RWPE2 (cell line): ENCODE results near the gene MRPL21.

Experiments
- ATAC-seq: fragments of 200-7000 bp; cut with Tn5 transposase; 3 replicates; pipeline ENCODE4 v1.9.1; 2021; ENCODE audit warnings: low read depth
- DNase-seq: peaks from one replicate; pipeline ENCODE4 v3.0.0-alpha.2; 2020; ENCODE audit warnings: low spot score
- H3K27ac ChIP-seq: fragments of 450-650 bp; 2 replicates; pipeline ENCODE4 v1.5.1; 2017; ENCODE audit warnings: mild to moderate bottlenecking; ENCODE audit not compliant: poor library complexity, severe bottlenecking
- H3K27me3 ChIP-seq: fragments of 250-450 bp; sonication (Bioruptor Pico); 2 replicates; pipeline ENCODE4 v1.5.1; 2021; ENCODE audit warnings: mild to moderate bottlenecking, moderate library complexity; ENCODE audit not compliant: insufficient read depth, poor library complexity, severe bottlenecking
- H3K36me3 ChIP-seq: fragments of 250-450 bp; sonication (Bioruptor Pico); 2 replicates; pipeline ENCODE4 v1.5.1; 2020; ENCODE audit warnings: low read depth, mild to moderate bottlenecking, moderate library complexity
- H3K4me1 ChIP-seq: fragments of 250-450 bp; sonication (Bioruptor Pico); 2 replicates; pipeline ENCODE4 v1.5.1; 2021; ENCODE audit warnings: mild to moderate bottlenecking, moderate library complexity; ENCODE audit not compliant: insufficient read depth, poor library complexity, severe bottlenecking
- H3K4me3 ChIP-seq: fragments of 250-450 bp; sonication (Bioruptor Pico); 2 replicates; pipeline ENCODE4 v1.5.1; 2021; ENCODE audit warnings: mild to moderate bottlenecking, moderate library complexity; ENCODE audit not compliant: severe bottlenecking
- H3K9me3 ChIP-seq: fragments of 250-450 bp; sonication (Bioruptor Pico); 2 replicates; pipeline ENCODE4 v1.5.1; 2021; ENCODE audit warnings: mild to moderate bottlenecking, moderate library complexity; ENCODE audit not compliant: severe bottlenecking
- TF ChIP-seq, protein P1 (sequence below): fragments of 450-650 bp; IDR thresholded peaks from one replicate; pipeline ENCODE4 v1.5.1; 2017; ENCODE audit warnings: mild to moderate bottlenecking, moderate library complexity; ENCODE audit not compliant: poor library complexity, severe bottlenecking

The MRPL21 gene

DNA sequence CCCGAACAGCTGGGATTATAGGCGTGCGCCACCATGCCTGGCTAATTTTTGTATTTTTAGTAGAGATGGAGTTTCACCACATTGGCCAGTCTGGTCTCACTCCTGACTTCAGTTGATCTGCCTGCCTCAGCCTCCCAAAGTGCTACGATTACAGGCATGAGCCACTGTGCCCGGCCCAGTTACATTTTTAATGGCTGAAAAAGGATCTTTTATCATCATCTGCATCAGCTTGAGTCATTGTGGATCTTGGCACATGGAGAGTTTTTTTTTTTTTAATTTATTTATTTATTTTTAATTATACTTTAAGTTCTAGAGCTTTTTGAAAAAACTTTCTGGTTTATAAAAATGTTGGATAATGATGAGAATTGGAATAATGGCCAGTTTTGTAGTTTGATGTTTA is 8.6 kb upstream of the MRPL21 start:
- Histone ChIP-seq H3K9me3 (no peaks in the 10 kb centered on the region), H3K4me3 (no peak overlapping the region), H3K36me3 (peaks cover 61% of the 10 kb centered on the region), H3K27me3 (no peaks in the 10 kb centered on the region), H3K4me1 (no peaks in the 10 kb centered on the region), H3K27ac (no peak overlapping the region)
- DNase-seq (no peak), ATAC-seq (no peak)
- TF ChIP-seq, protein P1, sequence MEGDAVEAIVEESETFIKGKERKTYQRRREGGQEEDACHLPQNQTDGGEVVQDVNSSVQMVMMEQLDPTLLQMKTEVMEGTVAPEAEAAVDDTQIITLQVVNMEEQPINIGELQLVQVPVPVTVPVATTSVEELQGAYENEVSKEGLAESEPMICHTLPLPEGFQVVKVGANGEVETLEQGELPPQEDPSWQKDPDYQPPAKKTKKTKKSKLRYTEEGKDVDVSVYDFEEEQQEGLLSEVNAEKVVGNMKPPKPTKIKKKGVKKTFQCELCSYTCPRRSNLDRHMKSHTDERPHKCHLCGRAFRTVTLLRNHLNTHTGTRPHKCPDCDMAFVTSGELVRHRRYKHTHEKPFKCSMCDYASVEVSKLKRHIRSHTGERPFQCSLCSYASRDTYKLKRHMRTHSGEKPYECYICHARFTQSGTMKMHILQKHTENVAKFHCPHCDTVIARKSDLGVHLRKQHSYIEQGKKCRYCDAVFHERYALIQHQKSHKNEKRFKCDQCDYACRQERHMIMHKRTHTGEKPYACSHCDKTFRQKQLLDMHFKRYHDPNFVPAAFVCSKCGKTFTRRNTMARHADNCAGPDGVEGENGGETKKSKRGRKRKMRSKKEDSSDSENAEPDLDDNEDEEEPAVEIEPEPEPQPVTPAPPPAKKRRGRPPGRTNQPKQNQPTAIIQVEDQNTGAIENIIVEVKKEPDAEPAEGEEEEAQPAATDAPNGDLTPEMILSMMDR: no peak

DNA sequence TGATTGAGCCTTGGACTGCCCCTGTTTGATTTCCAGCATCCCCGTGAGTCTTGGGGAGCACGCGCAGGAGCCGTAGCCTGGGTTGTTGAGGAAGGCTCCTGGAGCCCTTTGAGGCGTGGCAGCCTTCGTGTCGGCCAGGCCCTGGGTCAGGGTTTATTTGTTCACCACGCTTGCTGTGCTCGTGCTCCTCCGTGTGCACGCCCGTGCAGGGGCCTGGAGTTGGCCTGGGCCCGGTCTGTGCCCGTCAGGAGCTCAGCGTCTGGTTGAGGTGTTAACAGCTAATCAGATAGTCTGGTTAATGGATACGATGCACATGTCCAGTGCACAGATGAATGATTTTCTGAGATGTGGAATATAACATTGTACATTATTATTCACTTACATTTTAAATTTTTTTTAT is 8.1 kb upstream of the MRPL21 start:
- no peak for ATAC-seq

DNA sequence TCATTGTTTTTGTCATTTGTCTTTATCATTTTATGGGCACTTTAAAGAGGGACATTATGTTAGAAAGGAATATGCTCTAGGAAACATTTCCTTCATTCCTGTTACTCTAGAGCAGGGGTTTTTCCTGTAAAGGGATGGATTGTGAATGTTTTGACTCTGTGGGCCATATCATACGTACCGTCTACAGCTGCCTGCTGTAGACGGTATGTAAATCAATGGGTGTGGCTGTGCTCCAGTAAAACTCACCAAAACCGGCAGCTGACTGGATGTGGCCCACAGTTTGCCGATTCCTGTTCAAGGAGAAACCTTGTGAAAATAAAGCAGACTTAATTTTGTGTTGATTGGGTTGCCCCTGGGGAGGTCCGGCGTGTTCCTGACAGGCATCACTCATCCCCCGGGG is 7.3 kb upstream of the MRPL21 start:
- no peak for ATAC-seq
- Histone ChIP-seq H3K36me3 (peaks cover 65% of the 10 kb centered on the region), H3K27ac (no peak overlapping the region), H3K4me1 (no peaks in the 10 kb centered on the region), H3K9me3 (no peaks in the 10 kb centered on the region), H3K4me3 (no peak overlapping the region), H3K27me3 (no peaks in the 10 kb centered on the region)
- TF ChIP-seq, protein P1: no peak
- no peak for DNase-seq

More for the DNA sequence above, 8.1 kb upstream of the MRPL21 start:
- no peak overlapping the region for H3K27ac ChIP-seq
- no peak overlapping the region for H3K4me3 ChIP-seq
- no peak for DNase-seq
- no peaks in the 10 kb centered on the region for H3K27me3 ChIP-seq
- H3K4me1 ChIP-seq: no peaks in the 10 kb centered on the region
- H3K36me3 ChIP-seq: peaks cover 60% of the 10 kb centered on the region
- no peaks in the 10 kb centered on the region for H3K9me3 ChIP-seq
- TF ChIP-seq, protein P1: no peak

DNA sequence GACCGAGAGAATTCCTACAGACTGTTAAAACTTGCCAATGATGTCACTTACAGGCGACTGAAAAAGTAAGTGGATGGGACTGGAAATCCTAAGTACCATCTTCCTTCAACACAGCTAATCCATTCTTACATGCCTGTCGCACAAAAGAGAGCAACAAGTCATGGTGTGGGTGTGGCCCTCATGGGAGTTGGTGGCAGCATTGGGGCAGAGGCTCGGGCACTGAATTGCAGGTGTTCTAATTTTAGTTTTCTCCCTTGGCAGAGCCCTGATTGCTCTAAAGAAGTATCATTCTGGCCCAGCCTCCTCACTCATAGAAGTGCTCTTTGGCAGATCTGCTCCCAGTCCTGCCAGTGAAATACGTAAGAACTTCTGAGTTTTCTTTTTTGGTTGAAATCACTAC is 4.6 kb upstream of the MRPL21 start:
- no peak overlapping the region for H3K27ac ChIP-seq
- no peaks in the 10 kb centered on the region for H3K4me1 ChIP-seq
- DNase-seq (no peak), ATAC-seq (no peak)
- no peak overlapping the region for H3K4me3 ChIP-seq
- no peaks in the 10 kb centered on the region for H3K27me3 ChIP-seq
- H3K36me3 ChIP-seq: peaks cover 54% of the 10 kb centered on the region
- H3K9me3 ChIP-seq: no peaks in the 10 kb centered on the region
- TF ChIP-seq, protein P1: no peak

DNA sequence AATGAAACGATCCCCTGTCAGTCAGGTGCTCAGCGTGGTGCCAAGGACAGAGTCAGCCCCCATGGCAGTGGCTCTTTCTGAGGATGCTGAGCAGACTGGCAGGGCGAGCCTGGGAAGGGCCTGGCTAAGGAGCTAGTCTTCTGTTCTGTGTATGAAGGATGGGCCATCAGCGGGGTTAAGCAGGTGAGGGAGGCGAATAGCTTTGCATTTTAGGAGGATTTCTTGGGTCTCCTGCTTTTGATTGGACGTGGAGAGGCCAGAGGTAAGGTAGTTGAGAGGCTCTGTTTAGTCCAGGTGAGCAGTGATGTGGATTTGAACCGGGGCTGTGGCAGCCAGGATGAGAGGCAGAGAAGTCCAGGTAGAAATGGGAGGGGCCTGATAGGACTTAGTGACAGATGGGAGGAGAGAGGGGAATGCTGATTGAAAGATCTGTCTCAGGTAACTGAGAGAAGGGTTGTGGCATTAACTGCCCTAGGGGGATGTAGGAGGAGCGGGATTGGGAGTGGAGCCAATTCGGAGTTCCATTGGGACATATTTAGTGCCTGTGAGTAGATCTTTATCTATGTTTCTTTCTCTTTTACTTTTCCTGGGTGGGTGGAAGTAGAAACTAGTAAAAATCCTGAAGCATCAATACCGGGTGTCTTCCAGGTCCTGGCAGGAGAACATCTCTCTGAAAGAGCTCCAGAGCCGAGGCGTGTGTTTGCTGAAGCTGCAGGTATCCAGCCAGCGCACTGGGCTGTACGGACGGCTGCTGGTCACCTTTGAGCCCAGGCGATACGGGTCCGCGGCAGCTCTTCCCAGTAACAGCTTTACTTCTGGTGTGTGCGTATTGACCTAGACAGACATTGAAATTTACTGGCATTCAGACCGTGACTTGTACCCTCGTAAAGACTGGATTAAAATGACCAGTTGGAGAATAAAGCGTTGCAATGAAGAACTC is 2.1 kb upstream of the MRPL21 start:
- peaks cover 41% of the 10 kb centered on the region for H3K36me3 ChIP-seq
- no peak for DNase-seq
- TF ChIP-seq, protein P1: no peak

More for the DNA sequence above, 2.1 kb upstream of the MRPL21 start:
- Histone ChIP-seq H3K27ac (no peak overlapping the region), H3K27me3 (no peaks in the 10 kb centered on the region), H3K4me1 (peaks cover 8% of the 10 kb centered on the region), H3K4me3 (peak overlapping the region; percentile 93), H3K9me3 (no peaks in the 10 kb centered on the region)
- no peak; the same call in 2 of the 3 replicates for ATAC-seq
